Brain pericyte (primary cell): Measurements from ENCODE around the gene FAM78A.

ENCODE experiments used
- DNase-seq: peaks from one replicate; pipeline ENCODE4 v3.0.0-alpha.2; 2012; ENCODE audit warnings: low read depth, low spot score

The FAM78A gene

GRCh38 chr9:131239161-131239975 is 36.9 kb downstream of the FAM78A start:
- no peak for DNase-seq

GRCh38 chr9:131238402-131239021 is 37.8 kb downstream of the FAM78A start:
- no peak for DNase-seq

DNA sequence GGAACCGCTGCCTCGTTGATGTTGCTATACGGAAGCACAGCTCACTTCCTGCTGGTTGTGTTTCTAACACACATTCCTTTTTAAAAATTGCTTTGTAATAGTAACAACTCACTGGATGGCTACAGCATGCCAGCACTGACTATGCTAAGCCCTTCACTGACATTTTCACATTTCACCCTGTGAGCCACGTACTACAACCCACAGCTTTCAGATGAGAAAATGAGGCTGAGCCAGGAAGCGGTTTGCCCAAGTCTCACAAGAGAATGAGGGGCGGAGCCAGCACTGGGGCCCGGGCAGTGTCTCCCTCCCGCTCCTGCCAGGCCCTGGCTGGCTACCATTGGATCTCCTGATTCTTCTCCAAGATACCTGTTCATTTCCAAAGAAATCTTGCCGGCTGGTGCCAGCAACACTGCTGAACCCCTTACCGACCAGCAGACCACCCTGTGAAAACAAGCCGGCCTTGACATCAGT is 38.3 kb downstream of the FAM78A start:
- DNase-seq = no peak

GRCh38 chr9:131237291-131237690 is 39.0 kb downstream of the FAM78A start:
- no peak for DNase-seq

GRCh38 chr9:131236761-131237160 is 39.5 kb downstream of the FAM78A start:
- DNase-seq = no peak

DNA sequence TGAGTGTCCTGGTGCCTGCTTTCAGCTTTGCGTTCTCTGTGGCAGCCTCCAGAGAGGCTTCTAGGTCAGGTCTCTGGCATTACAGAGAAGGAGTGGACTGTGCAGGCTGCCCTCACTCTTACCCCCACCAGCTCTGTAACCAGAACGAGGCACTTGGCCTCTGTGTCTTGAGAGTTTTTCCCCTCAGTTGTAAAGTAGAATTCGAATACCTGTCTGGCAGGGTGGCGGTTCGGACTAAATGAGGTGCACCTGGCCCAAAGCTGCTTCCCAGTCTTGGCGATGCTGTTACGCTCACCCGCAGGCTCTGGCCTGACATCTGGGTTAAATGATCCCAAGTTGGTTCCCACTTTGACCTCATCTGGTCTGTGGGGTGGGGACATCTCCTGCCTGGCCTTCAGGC is 40.1 kb downstream of the FAM78A start:
- DNase-seq = no peak

DNA sequence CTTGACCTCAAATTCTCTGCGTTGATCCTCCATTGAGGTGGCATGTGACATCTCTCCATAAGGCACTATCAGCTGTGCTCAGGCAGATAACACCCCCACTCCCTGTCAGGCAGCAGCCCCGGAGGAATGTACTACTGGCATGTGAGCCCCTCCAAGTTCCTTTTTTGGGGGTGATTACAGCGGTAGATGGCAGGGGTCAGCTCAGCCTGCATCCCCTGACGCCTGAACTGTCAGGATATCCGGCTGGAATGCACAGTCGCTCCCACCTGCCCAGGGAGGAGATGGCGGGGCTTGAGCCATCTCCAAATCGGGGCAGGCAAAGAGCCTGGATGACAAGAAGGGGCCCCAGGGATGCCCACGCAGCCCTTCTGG is 40.8 kb downstream of the FAM78A start:
- DNase-seq = no peak

- no peak for DNase-seq
These were observed 41.4 kb downstream of the FAM78A start for GRCh38 chr9:131234799-131235479.

DNA sequence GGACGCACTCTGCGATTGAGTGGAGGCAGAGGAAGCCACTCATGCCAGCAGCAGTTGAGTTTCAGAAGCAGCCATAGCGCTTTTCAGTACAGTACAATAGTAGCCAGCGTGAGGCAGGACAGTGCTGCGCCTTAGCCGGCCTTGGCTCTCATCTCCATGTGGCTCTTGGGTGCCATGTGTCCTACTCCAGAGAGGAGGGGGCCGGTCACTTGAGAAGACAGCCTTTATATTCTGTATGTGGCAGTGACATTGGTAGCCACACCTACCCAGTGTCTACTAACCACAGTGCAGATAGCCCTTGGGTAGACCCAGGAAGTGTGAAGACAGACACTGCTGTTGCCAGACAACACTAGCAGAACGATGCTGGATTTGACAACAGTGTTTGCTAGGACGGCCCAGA is 42.3 kb downstream of the FAM78A start:
- no peak for DNase-seq

GRCh38 chr9:131233556-131233955 is 42.8 kb downstream of the FAM78A start:
- DNase-seq = no peak

GRCh38 chr9:131228988-131229387 is 47.3 kb downstream of the FAM78A start:
- peak; percentile 25 for DNase-seq

GRCh38 chr9:131227959-131228460 is 48.3 kb downstream of the FAM78A start:
- no peak for DNase-seq

DNA sequence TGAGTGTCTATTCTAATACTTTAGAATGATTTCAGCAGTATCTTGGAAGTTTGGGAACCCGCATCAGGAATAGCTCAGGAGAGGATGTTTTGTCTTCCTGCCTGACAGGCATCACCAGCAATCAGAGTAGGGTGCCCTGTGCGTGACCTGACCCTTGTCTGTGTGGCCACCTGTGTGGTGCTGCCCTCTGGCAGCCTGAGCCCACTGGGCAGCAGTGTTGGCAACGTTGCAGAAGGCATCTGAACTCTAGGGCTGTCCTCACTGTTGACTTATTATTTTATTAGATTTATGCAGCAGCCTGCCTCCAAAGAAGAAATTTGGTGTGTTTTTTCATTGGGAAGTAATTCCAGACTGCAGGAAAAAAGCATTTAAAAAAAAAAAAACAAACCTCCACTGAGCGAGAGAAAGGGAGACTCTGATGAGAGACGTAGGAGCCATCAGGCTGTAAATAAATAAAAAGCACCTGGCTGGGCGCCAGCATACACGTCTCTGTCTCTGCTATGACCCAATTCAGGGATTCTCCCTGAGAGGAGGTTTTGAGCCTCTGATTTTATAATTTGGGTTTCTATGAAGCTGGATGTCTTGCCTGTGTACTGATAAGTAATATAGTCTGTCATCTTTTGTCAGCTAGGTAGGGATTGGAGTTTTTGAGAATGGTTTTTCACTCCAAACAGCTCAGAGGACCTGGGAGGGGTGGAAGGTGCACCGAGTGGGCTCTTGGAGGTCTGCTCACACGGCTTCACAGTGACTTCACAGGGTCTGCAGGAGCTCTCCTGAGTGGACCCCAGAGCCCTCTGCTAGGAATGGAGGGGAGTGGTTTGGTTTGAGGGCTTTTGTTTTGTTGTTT is 49.0 kb downstream of the FAM78A start:
- no peak for DNase-seq

DNA sequence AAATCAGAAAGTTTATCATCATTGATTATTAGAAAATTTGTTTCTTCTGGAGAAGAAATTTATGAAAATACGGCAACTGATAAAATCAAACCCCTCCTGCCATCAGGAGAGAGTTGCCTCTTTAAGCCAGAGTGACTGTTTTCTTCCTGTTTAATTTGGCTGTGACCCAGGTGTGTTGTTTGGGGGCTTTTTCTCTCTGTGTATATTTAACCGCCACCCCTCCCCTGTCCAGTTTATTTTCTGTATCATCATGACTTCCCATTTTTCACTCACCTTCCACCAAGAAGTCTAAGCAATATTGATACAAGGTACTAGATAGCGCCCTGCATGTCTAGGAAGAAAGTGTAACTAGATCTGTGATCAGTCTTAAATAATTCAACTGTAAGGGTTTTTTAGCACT is 50.1 kb downstream of the FAM78A start:
- DNase-seq = no peak

DNA sequence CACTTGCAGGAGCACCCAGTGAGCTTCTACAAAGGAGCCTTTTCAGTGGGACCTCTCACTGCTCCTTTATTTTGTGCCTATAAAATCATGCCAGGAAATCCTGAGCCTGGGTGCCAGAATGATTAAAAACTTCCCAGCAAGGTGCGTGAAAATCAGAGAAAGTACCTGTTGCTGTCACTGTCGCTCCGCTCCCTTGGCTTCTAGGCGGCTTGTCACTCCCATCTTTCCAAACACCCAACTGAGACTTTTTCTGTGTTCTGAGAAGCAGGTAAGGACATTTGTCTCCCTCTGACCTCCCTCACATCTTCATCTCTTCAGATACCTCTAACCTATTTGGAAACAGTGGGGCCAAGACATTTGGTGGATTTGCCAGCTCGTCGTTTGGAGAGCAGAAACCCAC is 53.9 kb downstream of the FAM78A start:
- no peak for DNase-seq

DNA sequence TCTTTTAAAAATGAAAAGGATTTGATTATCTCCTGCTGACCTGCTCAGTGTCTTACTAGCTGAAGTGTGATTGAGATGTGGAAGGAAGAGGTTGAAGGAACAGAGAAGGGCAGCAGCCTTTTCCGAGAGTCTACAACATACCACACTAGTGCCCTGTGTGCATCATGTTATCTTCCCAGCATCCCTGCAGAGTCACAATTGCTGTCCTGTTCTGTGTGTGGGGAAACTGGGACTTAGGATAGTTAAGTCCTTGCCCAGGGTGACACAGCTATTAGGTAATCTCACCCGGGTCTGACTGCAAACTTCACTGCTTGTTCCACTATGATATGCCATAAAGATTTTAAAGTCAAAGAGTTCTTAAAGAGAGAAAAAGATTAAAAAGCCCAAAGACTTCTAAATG is 55.8 kb downstream of the FAM78A start:
- no peak for DNase-seq

GRCh38 chr9:131218370-131218769 is 57.9 kb downstream of the FAM78A start:
- DNase-seq = no peak

DNA sequence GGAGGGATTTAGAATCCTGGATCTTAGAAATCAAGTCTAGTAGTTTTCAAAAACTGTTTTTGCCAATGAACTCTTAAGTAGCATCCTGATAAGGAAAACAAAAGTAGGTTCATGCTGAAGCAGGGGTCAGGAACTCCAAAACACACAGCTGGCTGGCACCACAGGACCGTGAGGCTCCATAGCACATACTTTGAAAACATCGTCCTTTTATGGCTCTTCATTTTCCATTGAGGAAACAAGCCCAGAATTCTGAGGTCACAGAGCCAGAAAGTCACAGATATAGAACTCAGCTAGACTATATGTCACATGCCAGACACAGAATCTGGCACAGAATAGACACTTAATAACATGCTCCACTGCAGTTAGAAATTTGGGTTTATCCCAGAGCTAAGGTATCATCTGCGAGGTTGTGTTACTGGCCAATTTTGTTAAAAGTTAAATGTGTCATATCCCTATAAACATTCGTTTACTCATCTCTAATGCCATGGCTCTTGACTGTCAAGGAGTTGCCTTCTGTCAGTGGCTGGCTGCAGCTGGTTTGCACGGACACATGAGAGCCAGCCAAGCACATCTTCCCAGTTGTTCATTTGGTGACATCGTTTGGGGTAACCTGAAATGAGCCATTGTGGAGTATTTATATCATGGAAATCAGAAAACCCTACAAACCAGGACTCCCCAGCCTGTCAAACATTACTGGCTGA is 58.8 kb downstream of the FAM78A start:
- DNase-seq = no peak

DNA sequence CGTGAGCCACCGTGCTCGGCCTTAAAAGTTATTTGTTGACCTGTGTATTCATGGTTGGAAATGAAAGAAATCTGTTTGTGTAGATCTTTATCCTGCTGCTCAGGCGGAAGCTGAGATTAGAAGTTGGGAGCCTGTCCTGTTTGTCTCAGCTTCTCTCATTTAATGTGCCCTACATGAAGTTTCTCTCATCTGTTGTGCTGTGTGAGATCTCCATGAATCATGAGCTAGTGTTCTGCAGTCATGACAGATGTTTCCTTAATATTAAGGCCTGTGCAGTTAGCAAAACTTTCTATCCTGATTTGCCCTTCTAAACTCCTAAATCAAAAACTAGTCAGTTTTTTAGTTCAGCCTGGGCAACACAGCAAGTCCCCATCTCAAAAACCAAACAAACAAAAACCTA is 59.5 kb downstream of the FAM78A start:
- DNase-seq = no peak

DNA sequence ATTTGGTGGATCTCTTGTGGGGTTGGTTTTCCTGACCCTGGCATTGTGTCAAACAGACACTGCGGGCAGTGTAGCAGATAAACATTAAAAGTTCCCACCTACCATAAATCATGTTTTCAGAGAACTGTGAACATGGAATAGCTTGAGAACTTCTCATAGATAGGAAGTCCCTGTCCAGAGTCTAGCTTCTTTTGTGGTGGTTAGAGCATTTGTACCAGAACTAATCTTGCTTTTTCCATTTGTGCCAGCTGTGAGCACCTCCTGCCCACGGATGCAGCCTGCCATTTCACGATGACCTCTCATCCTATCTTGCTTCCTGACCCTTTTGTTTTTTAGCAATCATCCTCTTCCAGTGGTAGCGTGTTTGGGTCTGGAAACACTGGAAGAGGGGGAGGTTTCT is 61.4 kb downstream of the FAM78A start:
- no peak for DNase-seq

DNA sequence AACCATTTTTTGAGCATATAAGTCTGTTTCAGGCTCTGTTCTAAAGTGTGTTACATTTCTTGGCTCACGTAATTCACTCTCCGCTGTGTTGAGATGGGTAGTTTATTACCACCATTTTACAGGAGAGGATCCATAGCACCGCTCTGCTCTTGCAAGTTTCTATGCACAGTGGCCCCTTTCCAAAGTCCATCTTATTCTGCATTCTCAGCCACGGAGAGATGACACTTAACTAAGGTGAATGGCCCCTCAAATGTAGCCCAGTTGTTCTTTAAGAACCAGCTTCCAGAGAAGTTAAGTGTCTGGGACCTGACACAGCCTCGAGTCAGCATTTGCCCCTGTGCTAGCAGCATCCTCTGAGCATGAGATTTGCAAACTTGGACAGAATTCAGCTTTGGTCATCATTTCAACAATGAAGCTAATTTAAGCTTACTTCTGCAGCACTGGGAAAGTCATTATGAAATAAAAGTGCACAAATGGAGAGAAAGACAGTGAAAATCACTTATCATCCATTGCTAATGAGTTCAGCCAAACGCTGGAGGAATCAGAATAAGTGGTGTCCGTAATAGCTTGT is 61.9 kb downstream of the FAM78A start:
- DNase-seq = no peak
